Vagina (tissue), 2 donors: Measurements from ENCODE around the gene DZANK1. TPM values are rescaled to one million over a fixed set of nuclear protein-coding genes. Genes with fewer than 3 reads are reported as not detected.

Source experiments
- DNase-seq, 2 donors: peaks; one replicate each; pipeline ENCODE4 v3.0.0-alpha.2; 2017; ENCODE audit errors: extremely low spot score in 2 of 2
- H3K27ac ChIP-seq: fragments of 200-600 bp; sonication (generic); one replicate; pipeline ENCODE4 v1.5.1; 2019
- H3K27me3 ChIP-seq: fragments of 200-600 bp; sonication (generic); one replicate; pipeline ENCODE4 v1.5.1; 2019
- H3K36me3 ChIP-seq, 2 donors: fragments of 200-600 bp; sonication (generic); one replicate each; pipeline ENCODE4 v1.5.1; 2017 to 2019
- H3K4me1 ChIP-seq: fragments of 200-600 bp; sonication (generic); one replicate; pipeline ENCODE4 v1.5.1; 2019
- H3K4me3 ChIP-seq, 2 donors: fragments of 200-600 bp; sonication (generic); 1 replicate in 1 of 2; 2 replicates in 1 of 2; pipeline ENCODE4 v1.5.1; 2016 to 2019
- H3K9me3 ChIP-seq: fragments of 200-600 bp; sonication (generic); one replicate; pipeline ENCODE4 v1.5.1; 2019
- POLR2A ChIP-seq, 2 donors: fragments of 450-650 bp; IDR thresholded peaks; one replicate each; pipeline ENCODE4 v1.6.1; 2017; ENCODE audit warnings: antibody characterized with exemption in 2 of 2, mild to moderate bottlenecking in 2 of 2, moderate library complexity in 2 of 2
- POLR2AphosphoS5 ChIP-seq, 2 donors: sonication (generic); formaldehyde crosslinking; IDR thresholded peaks; one replicate each; pipeline ENCODE4 v1.9.0; 2017; ENCODE audit warnings: antibody characterized with exemption in 2 of 2, mild to moderate bottlenecking in 2 of 2, low read depth in 1 of 2; ENCODE audit not compliant: insufficient read depth in 1 of 2
- intact Hi-C: fragments of 100-400 bp; cut with DNase I; formaldehyde crosslinking; loops from one replicate; pipeline ENCODE4 v1.15.1; 2023
- total RNA-seq: library from RNA; depleted of rRNA; stranded (reverse); fragments of >200 nt; gene quantifications from one replicate; pipeline ENCODE4 v1.2.3, GENCODE V29; 2016
- TF ChIP-seq, protein P1 (sequence below), 3 experiments: fragments of 450-650 bp in 2 of 3; fragments of 200-600 bp in 1 of 3; sonication (generic) in 1 of 3; IDR thresholded peaks; one replicate each; pipeline ENCODE4 v1.5.1; 2017 to 2019; ENCODE audit warnings: antibody characterized with exemption in 3 of 3, mild to moderate bottlenecking in 2 of 3, moderate library complexity in 2 of 3

Gene DZANK1
- total RNA-seq, 1 donor from 2014 or later, result 2.9 TPM

GRCh38 chr20:18364768-18365167, 102.1 kb downstream of the DZANK1 start:
- Histone ChIP-seq H3K4me3 (no peak overlapping the region), H3K27me3 (no peaks in the 10 kb centered on the region), H3K4me1 (no peaks in the 10 kb centered on the region), H3K9me3 (no peaks in the 10 kb centered on the region), H3K36me3 (no peaks in the 10 kb centered on the region), H3K27ac (no peak overlapping the region)
- no peak for DNase-seq
- intact Hi-C loops, result no loop called here
- TF ChIP-seq POLR2A (IDR thresholded peaks at IDR 0.05), result no peak
- TF ChIP-seq, protein P1, sequence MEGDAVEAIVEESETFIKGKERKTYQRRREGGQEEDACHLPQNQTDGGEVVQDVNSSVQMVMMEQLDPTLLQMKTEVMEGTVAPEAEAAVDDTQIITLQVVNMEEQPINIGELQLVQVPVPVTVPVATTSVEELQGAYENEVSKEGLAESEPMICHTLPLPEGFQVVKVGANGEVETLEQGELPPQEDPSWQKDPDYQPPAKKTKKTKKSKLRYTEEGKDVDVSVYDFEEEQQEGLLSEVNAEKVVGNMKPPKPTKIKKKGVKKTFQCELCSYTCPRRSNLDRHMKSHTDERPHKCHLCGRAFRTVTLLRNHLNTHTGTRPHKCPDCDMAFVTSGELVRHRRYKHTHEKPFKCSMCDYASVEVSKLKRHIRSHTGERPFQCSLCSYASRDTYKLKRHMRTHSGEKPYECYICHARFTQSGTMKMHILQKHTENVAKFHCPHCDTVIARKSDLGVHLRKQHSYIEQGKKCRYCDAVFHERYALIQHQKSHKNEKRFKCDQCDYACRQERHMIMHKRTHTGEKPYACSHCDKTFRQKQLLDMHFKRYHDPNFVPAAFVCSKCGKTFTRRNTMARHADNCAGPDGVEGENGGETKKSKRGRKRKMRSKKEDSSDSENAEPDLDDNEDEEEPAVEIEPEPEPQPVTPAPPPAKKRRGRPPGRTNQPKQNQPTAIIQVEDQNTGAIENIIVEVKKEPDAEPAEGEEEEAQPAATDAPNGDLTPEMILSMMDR (IDR thresholded peaks at IDR 0.05), result no peak
- no peak for TF ChIP-seq POLR2AphosphoS5 (IDR thresholded peaks at IDR 0.05; ENCODE audit: insufficient read depth in 1 of 2, low read depth in 1 of 2)

DNA sequence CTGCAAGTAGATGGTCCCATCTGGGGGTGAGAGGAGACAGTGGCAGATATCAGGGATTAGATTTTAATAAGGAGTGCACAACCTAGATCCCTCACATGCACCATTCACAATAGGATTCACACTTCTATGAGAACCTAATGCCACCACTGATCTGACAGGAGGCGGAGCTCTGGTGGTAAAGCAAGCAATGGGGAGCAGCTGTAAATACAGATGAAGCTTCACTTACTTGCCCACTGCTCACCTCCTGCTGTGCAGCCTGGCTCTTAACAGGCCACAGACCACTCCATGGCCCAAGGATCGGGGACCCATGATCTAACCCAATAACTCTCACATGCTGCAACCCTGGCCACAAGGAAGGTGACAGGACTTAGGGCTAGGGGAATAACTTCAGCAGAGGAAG, 103.1 kb downstream of the DZANK1 start:
- no peaks in the 10 kb centered on the region for H3K4me1 ChIP-seq
- intact Hi-C loops, result no loop called here
- no peaks in the 10 kb centered on the region for H3K9me3 ChIP-seq
- no peaks in the 10 kb centered on the region for H3K27me3 ChIP-seq
- no peak overlapping the region for H3K27ac ChIP-seq
- no peak overlapping the region for H3K4me3 ChIP-seq
- TF ChIP-seq POLR2A (IDR thresholded peaks at IDR 0.05), result no peak
- TF ChIP-seq, protein P1 (IDR thresholded peaks at IDR 0.05), result no peak
- no peak for TF ChIP-seq POLR2AphosphoS5 (IDR thresholded peaks at IDR 0.05; ENCODE audit: insufficient read depth in 1 of 2, low read depth in 1 of 2)
- no peaks in the 10 kb centered on the region for H3K36me3 ChIP-seq
- no peak for DNase-seq

DNA sequence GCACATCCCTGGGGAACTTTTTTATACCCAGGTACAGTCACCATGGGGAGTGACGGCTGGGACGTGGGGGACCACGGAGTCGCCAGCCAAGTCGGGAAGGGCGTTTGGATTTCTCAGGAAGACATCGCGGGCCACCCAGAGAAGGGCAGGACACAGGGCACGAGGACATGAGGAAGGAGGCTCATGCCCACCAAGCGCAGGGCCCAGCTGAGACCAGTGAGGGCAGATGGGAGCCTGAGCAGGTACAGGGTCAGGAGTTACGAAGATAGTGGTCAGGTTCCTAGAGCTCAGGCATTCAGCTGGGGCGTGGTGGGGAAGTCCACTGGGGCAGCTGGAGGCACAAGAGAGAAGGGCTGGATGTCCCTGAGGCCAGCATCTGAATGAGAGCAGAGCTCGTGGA, 103.9 kb downstream of the DZANK1 start:
- TF ChIP-seq POLR2AphosphoS5 (IDR thresholded peaks at IDR 0.05; ENCODE audit: insufficient read depth in 1 of 2, low read depth in 1 of 2) (no peak), POLR2A (IDR thresholded peaks at IDR 0.05) (no peak)
- TF ChIP-seq, protein P1 (IDR thresholded peaks at IDR 0.05), result no peak
- Histone ChIP-seq H3K27ac (no peak overlapping the region), H3K4me3 (no peak overlapping the region), H3K36me3 (no peaks in the 10 kb centered on the region), H3K9me3 (no peaks in the 10 kb centered on the region), H3K27me3 (no peaks in the 10 kb centered on the region), H3K4me1 (no peaks in the 10 kb centered on the region)
- intact Hi-C loops, result no loop called here
- DNase-seq, result no peak

DNA sequence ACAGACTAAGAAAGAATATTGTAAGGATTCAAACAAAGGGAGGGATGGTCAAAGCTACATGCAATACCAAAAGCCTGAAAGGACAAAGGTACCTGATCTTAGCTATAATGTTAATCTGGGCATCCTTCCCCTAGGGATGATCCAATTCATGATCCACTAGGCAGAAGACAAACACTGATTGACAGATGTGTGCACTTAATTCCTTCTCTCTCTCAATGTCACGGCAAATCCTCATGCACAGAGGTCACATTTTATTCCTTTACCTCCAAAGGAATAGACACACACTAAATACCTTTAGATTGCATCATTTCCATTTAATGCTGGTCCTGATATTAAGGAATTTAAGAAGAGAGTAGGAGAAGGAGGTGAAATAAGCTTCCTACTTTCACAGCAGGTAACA, 105.2 kb downstream of the DZANK1 start:
- no peak overlapping the region for H3K27ac ChIP-seq
- no peaks in the 10 kb centered on the region for H3K4me1 ChIP-seq
- no peaks in the 10 kb centered on the region for H3K27me3 ChIP-seq
- no peak for DNase-seq
- H3K36me3 ChIP-seq, result no peaks in the 10 kb centered on the region
- intact Hi-C loops, result no loop called here
- no peaks in the 10 kb centered on the region for H3K9me3 ChIP-seq
- TF ChIP-seq POLR2AphosphoS5 (IDR thresholded peaks at IDR 0.05; ENCODE audit: insufficient read depth in 1 of 2, low read depth in 1 of 2) (no peak), POLR2A (IDR thresholded peaks at IDR 0.05) (no peak)
- TF ChIP-seq, protein P1 (IDR thresholded peaks at IDR 0.05), result no peak
- H3K4me3 ChIP-seq, result no peak overlapping the region

- H3K27me3 ChIP-seq, result no peaks in the 10 kb centered on the region
- H3K36me3 ChIP-seq, result no peaks in the 10 kb centered on the region
- intact Hi-C loops, result no loop called here
- no peak for DNase-seq
- no peaks in the 10 kb centered on the region for H3K4me1 ChIP-seq
- TF ChIP-seq POLR2A (IDR thresholded peaks at IDR 0.05), result no peak
- TF ChIP-seq, protein P1 (IDR thresholded peaks at IDR 0.05), result no peak
- no peaks in the 10 kb centered on the region for H3K9me3 ChIP-seq
- H3K4me3 ChIP-seq, result no peak overlapping the region
- H3K27ac ChIP-seq, result no peak overlapping the region
Measured at GRCh38 chr20:18360635-18361034, 106.2 kb downstream of the DZANK1 start.
